Thoracic aorta (tissue), 2 donors: ENCODE measurements around the gene FREM1. TPM values are rescaled to one million over a fixed set of nuclear protein-coding genes. Genes with fewer than 3 reads are reported as not detected.

Source experiments
- ATAC-seq: fragments of 150-250 bp; one replicate; pipeline ENCODE4 v1.8.0; 2017; ENCODE audit warnings: low read depth; ENCODE audit not compliant: insufficient number of reproducible peaks, low FRiP score
- DNase-seq: peaks from one replicate; pipeline ENCODE4 v3.0.0-alpha.2; 2020; ENCODE audit warnings: low spot score
- H3K27ac ChIP-seq, 2 donors: fragments of 200-600 bp; sonication (generic); 1 replicate in 1 of 2; 2 replicates in 1 of 2; pipeline ENCODE4 v1.5.1; 2016; ENCODE audit warnings: mild to moderate bottlenecking in 2 of 2, moderate library complexity in 2 of 2
- H3K27me3 ChIP-seq: fragments of 200-600 bp; sonication (generic); replicated peaks from 2 replicates; pipeline ENCODE4 v1.6.0; 2016; ENCODE audit warnings: mild to moderate bottlenecking; ENCODE audit not compliant: insufficient read depth
- H3K36me3 ChIP-seq: fragments of 200-600 bp; sonication (generic); one replicate; pipeline ENCODE4 v1.5.1; 2016
- H3K4me1 ChIP-seq, 2 donors: fragments of 200-600 bp; sonication (generic); 1 replicate in 1 of 2; 2 replicates in 1 of 2; pipeline versions ENCODE4 v1.5.1 to v1.6.0; 2016; ENCODE audit warnings: low read depth in 2 of 2, mild to moderate bottlenecking in 1 of 2; ENCODE audit not compliant: control insufficient read depth in 1 of 2
- H3K4me3 ChIP-seq: fragments of 200-600 bp; sonication (generic); 2 replicates; pipeline ENCODE4 v1.5.1; 2016; ENCODE audit warnings: mild to moderate bottlenecking
- H3K9me3 ChIP-seq: fragments of 200-600 bp; sonication (generic); 2 replicates; pipeline ENCODE4 v1.5.1; 2016
- total RNA-seq, 2 donors: library from RNA; depleted of rRNA; stranded (reverse); fragments of >200 nt; gene quantifications; one replicate each; pipeline versions ENCODE4 v1.1.0 to v1.2.3, GENCODE V29; 2016
- TF ChIP-seq, protein P1 (sequence below): fragments of 200-600 bp; sonication (generic); IDR thresholded peaks from one replicate; pipeline ENCODE4 v1.5.1; 2019; ENCODE audit warnings: antibody characterized with exemption

Gene FREM1
- total RNA-seq, 2 donors from 2014 or later, result 9.9 to 24.8 TPM

DNA sequence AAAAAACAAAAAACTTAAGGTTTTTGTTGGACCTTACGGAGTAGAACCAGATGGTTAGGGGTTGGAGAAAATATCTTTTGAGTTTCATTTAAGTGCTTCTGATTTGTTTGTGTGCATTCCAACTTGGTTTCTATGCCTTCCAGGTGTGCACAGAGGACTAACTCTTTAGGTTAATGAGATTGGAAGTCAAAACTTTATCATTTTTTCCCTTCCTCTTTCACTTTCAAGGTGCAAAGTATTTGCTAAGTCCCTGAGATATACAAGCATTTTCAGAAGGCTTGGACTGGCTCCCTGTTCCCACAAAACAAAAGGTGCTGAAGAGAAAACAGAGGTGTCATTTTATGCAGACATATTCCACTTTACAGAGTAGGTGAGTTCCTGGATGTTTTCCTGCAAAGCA lies 157.4 kb downstream of the FREM1 start:
- Histone ChIP-seq H3K36me3 (peaks cover 14% of the 10 kb centered on the region), H3K9me3 (no peaks in the 10 kb centered on the region), H3K4me1 (no peaks in the 10 kb centered on the region), H3K27me3 (no peaks in the 10 kb centered on the region), H3K27ac (no peak overlapping the region), H3K4me3 (no peak overlapping the region)
- TF ChIP-seq, protein P1, sequence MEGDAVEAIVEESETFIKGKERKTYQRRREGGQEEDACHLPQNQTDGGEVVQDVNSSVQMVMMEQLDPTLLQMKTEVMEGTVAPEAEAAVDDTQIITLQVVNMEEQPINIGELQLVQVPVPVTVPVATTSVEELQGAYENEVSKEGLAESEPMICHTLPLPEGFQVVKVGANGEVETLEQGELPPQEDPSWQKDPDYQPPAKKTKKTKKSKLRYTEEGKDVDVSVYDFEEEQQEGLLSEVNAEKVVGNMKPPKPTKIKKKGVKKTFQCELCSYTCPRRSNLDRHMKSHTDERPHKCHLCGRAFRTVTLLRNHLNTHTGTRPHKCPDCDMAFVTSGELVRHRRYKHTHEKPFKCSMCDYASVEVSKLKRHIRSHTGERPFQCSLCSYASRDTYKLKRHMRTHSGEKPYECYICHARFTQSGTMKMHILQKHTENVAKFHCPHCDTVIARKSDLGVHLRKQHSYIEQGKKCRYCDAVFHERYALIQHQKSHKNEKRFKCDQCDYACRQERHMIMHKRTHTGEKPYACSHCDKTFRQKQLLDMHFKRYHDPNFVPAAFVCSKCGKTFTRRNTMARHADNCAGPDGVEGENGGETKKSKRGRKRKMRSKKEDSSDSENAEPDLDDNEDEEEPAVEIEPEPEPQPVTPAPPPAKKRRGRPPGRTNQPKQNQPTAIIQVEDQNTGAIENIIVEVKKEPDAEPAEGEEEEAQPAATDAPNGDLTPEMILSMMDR, result no peak
- DNase-seq (no peak), ATAC-seq (no peak)

- Histone ChIP-seq H3K36me3 (peaks cover 14% of the 10 kb centered on the region), H3K4me1 (no peaks in the 10 kb centered on the region), H3K27me3 (no peaks in the 10 kb centered on the region), H3K27ac (no peak overlapping the region), H3K4me3 (no peak overlapping the region), H3K9me3 (no peaks in the 10 kb centered on the region)
- DNase-seq, result no peak
- TF ChIP-seq, protein P1, result no peak
- no peak for ATAC-seq
Observed at GRCh38 chr9:14752271-14752670, 158.0 kb downstream of the FREM1 start.

DNA sequence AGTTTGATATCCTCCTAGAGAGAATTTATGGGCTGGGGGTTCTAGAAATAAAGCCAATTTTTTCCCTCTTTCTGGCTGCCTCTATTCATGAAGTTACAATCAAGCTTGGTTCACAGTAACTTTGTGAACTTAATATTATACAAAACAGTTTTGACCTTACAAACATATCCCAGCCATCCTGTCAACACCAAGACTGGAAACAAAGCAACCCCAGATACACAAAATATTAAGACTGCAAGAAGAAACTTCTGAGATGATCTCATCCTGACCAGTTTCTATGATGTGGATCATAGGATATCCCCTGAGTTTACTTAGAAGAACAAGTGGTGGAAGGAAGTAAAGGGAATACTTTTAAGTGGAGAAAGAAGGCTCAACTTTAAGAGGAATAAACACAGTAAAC lies 159.4 kb downstream of the FREM1 start:
- H3K4me1 ChIP-seq, result no peaks in the 10 kb centered on the region
- TF ChIP-seq, protein P1, result no peak
- H3K27me3 ChIP-seq, result no peaks in the 10 kb centered on the region
- no peaks in the 10 kb centered on the region for H3K9me3 ChIP-seq
- ATAC-seq, result no peak
- no peak for DNase-seq
- no peak overlapping the region for H3K27ac ChIP-seq
- peaks cover 18% of the 10 kb centered on the region for H3K36me3 ChIP-seq
- no peak overlapping the region for H3K4me3 ChIP-seq

- ATAC-seq, result no peak
- TF ChIP-seq, protein P1, result no peak
- H3K27ac ChIP-seq, result no peak overlapping the region
Observed at GRCh38 chr9:14749741-14750211, 160.5 kb downstream of the FREM1 start.

DNA sequence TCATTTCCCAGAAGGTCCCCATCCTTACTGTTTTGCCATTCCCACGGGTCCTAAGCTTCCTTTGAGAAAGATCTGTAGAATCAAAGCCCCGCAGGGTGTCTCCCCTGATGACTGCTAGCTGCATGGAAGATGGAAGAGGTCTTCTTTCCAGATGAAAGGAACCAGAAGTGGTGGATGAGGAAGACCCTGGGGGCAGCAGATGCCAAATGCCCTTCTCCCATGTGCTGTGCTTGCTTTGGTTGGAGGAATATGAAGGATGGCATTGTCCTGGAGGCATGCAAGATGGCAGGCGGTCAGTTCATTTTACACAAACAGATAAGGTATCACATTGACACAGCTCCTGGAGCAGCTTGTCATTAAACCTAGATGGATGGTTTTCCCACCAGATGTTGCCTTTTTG lies 161.9 kb downstream of the FREM1 start:
- Histone ChIP-seq H3K9me3 (no peaks in the 10 kb centered on the region), H3K4me3 (no peak overlapping the region), H3K27me3 (no peaks in the 10 kb centered on the region), H3K36me3 (peaks cover 18% of the 10 kb centered on the region), H3K27ac (no peak overlapping the region), H3K4me1 (no peaks in the 10 kb centered on the region)
- DNase-seq (no peak), ATAC-seq (no peak)
- TF ChIP-seq, protein P1, result no peak

More at GRCh38 chr9:14749741-14750211, 160.5 kb downstream of the FREM1 start:
- Histone ChIP-seq H3K9me3 (no peaks in the 10 kb centered on the region), H3K4me1 (no peaks in the 10 kb centered on the region), H3K27me3 (no peaks in the 10 kb centered on the region), H3K4me3 (no peak overlapping the region), H3K36me3 (peaks cover 18% of the 10 kb centered on the region)
- DNase-seq, result no peak
